GM19239 (cell line): ENCODE data around the gene LCE3C.
"Not testable (repeated sequence)": the region's sequence is repeated elsewhere in the genome, so short reads cannot be mapped to it uniquely, and the experiment has no call there.

Experiments used
- DNase-seq: peaks from one replicate; pipeline ENCODE4 v3.0.0; 2011; ENCODE audit warnings: low spot score; ENCODE audit not compliant: insufficient read length
- FAIRE-seq: peaks from 2 replicates; lab custom pipeline; 2011; peaks lifted over from hg19 to GRCh38; lab: Jason Lieb, UNC

Gene LCE3C

GRCh38 chr1:152599934-152600333 lies at the start of gene LCE3C:
Gene LCE3C, plus strand, starts transcription at chr1:152600234. Its CDS starts 498 bp downstream, at chr1:152600732.
- FAIRE-seq (no peak), DNase-seq (no peak)

DNA sequence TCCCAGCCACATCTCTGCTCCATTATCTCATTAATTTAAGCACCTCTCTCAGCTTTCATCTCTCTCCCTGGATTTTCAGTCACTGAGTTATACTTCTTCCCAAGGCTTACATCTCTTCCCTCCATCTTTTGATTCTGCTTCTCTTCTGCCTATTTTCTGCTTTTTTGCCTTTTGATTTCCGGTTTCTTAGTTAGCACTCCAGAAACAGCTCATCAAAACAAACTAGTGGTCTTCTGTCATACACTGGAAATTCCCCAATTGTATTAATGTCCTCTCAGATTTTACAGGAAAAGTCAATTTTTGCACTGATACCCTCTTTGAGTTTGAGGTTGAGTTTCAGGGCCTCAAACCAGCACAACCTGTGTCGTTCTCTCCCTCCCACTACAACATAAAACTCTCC lies 34.9 kb upstream of the LCE3C start:
- FAIRE-seq: no peak
- no peak for DNase-seq

GRCh38 chr1:152565535-152566215 lies 34.4 kb upstream of the LCE3C start:
- FAIRE-seq (no peak), DNase-seq (no peak)

DNA sequence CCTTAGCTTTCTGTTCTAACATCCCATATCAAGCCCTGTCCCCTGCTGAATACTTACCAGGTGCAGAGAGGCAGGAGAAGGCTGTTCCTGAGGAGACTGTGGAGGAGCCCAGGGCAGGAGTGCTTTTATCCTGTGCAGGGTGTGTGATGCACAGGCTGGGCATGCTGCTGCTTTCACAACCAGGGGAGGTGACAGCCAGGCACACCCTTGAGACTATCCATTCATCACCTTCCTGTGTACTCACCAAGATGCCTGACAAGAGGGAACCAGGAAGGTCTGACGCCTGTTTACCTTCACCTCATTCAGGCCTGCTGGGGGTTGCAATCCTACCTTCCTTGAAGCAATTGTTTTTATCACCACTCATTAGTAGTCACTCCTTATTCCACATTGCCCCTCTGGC lies 33.4 kb upstream of the LCE3C start, which contains the start of gene LCE3E:
LCE3E (minus strand) TSS at position 100 of the 400 bp plus-strand sequence. CDS start 572 bp downstream, outside the sequence.
- no peak for DNase-seq
- FAIRE-seq: no peak

- DNase-seq (no peak), FAIRE-seq (no peak)
These were observed 22.9 kb upstream of the LCE3C start for GRCh38 chr1:152577168-152577567.

DNA sequence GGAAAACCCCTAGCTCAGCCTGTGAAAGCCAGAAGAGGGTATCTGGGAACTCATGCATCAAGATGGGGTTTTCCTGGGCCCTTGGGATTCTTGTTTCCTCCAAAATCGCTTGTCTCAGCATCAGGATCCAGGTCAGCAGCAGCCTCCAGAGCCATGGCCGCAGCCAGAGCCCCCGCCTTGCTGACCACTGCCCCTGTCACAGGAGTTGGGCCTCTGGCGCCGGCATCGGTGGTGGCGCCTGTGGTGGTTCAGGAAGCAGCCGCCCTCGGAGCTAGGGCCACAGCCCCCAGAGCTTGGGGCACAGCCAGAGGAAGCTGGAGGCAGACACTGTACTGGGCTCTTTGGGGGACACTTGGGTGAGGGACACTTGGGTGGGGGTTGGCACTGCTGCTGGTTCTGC lies 20.5 kb upstream of the LCE3C start:
- FAIRE-seq: not testable (repeated sequence)

DNA sequence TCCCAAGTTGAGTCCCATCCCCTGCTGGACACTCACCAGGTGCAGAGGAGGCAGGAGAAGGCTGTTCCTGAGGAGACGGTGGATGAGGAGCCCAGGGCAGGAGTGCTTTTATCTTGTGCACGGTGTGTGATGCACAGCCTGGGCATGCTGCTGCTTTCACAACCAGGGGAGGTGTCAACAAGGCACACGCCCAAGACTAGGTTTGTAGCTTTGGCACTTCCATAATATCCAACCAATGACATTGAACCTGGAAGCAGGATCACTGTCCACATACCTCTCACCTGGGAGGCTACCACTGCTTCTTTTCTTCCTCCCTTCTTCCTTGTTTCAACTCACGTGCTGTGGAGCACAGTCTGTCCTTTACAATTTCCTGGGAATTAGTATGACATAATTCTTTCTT lies 19.6 kb upstream of the LCE3C start, which contains the start of gene LCE3D:
LCE3D (minus strand) TSS at position 84 of the 400 bp plus-strand sequence. CDS start 580 bp downstream, outside the sequence.
- FAIRE-seq: no peak
- no peak for DNase-seq

More for the DNA sequence above, 20.5 kb upstream of the LCE3C start:
- not testable (repeated sequence) for DNase-seq

DNA sequence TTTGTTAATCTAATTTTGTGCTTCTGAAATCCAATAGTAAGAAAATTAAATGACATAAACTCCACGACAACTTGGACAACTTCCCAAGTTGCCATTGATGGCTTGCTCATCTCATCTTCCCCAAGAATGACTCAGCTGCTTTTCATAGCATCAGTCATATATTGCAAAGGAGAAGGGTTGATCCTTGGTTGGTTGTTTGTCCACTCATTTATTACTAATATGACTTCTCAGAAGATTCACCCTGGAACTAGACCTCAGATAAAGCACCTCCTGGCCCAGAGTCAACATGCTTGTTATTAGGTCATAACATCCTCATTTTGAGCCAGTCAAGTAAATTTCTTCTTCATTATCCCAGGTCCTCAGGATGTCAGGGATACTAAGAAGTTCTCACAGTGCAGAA lies 17.4 kb upstream of the LCE3C start:
- FAIRE-seq (no peak), DNase-seq (no peak)

GRCh38 chr1:152585586-152585985 lies 14.4 kb upstream of the LCE3C start:
- DNase-seq (no peak), FAIRE-seq (no peak)

DNA sequence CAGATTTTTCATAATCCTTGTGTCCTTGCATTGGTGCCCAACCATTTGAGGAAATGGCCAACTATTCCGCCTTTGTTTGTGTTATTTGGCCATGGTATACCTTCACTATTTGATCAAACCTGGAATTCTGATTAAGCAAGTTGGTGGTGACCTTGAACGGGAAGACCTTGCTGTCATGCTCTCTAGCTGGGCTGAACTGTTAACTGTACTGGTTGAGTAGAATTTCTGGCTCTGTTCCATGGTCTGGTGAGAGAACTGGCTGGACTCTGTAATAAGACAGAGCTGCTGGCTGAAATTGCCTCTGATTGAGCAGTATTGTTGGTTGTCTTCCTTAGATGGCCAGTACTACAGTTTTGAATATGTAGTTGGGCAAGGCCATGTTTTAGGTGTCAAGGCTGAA lies 3.0 kb upstream of the LCE3C start:
- no peak for FAIRE-seq
- DNase-seq: no peak

- DNase-seq: no peak
- FAIRE-seq: no peak
These were observed 13.5 kb downstream of the LCE3C start, which contains the start of gene LCE3B for GRCh38 chr1:152613511-152613910. Gene LCE3B, plus strand, starts transcription at chr1:152613811. Its CDS starts 0 bp downstream, at chr1:152613811.

DNA sequence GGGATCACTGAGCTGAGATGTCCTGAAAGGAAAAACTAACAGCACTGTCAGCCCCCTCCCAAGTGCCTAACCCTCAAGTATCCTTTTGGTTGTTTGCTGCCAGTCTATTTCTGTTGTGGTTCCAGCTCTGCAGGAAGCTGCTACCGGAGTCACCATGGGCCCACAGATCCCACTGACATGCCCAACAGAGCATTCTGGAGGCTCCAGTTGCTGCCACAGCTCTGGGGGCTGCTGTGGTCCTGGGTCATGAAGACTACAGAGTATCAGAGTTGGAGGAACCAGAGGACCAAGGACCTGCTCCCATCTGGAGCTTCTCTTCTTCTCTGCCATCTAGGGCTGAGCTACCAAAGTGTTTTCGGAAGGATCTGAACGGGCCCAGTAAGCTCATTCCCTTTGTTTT lies 22.0 kb downstream of the LCE3C start:
- FAIRE-seq (no peak), DNase-seq (no peak)

- FAIRE-seq (no peak), DNase-seq (no peak)
These were observed 22.8 kb downstream of the LCE3C start, which contains the start of gene LCE3A for GRCh38 chr1:152622803-152623202. Gene LCE3A, minus strand, starts transcription at chr1:152623103. Its CDS starts 0 bp downstream, at chr1:152623103.

DNA sequence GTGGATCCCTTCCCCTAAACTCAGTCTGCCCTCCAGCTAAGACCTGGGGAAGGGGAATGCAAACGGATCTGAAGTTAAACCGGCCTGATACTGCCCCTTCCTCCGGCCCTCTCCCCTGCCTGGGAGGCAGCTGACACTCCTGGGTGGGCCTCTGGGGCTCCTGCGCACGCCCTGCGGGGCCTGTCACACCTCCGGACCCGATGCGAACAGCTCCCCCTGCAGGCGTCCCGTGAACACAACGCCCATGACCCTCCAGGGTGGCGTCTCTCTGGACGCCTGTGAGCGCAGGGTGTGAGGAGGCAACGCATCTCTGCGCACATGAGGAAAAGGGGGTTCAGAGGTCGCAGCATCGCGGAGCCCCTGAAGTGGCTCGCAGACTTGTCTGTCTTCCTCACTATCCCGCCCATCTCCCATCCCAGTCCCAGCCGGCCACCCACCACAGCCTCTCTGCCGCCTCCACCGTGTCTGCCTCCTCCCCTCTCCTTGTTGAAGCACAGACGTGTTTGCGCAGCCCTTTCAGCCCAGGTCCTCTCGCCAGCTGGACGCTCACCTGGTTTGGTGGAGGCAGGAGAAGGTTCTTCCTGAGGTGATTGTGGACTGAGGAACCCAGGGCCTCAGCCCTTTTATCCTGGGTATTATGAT lies 23.3 kb downstream of the LCE3C start:
- no peak for DNase-seq
- no peak for FAIRE-seq

- no peak for FAIRE-seq
- no peak for DNase-seq
These were observed 26.7 kb downstream of the LCE3C start for GRCh38 chr1:152626744-152627143.

DNA sequence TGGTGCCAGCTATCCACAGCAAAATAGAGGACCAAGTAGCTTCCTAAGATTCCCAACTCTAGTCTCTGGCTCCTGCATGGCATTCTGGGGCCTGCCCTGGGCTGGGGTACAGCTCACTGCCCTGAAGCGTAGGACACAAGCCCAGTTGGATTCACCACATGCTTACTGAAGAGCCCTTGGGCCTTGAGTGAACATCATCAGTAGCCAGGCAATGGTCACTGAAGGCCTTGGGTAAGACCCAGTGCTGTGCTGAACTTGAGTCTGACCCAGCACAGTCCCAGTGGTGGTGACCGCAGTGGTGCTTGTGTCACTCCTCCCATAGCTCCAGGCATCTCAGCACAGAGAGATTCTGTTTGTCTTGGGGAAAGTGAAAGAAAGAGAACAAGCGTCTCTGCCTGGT lies 30.6 kb downstream of the LCE3C start:
- DNase-seq (no peak), FAIRE-seq (no peak)

DNA sequence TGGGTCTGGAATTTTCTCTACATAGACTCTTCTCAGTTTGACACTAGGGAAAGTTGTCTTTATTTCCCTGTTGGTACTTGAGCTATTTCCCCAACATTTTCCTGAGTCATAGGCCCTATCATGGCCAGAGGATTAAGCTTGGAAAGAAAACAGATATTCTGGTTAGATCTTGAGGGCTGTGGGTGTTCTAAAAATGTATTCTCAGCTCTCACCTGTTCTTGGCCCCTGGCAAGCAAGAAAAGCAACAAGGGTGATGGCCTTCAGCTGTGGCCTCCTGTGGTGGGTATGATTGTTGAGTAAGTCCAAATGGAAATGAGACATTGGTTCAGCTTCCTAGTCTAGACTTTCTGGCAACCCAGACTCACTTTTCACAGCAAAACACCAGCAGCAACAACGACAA lies 40.3 kb downstream of the LCE3C start:
- FAIRE-seq: no peak
- DNase-seq: no peak

- DNase-seq (no peak), FAIRE-seq (no peak)
These were observed 43.9 kb downstream of the LCE3C start for GRCh38 chr1:152643945-152644344.

GRCh38 chr1:152645146-152645545 lies 45.1 kb downstream of the LCE3C start:
- DNase-seq (no peak), FAIRE-seq (no peak)

DNA sequence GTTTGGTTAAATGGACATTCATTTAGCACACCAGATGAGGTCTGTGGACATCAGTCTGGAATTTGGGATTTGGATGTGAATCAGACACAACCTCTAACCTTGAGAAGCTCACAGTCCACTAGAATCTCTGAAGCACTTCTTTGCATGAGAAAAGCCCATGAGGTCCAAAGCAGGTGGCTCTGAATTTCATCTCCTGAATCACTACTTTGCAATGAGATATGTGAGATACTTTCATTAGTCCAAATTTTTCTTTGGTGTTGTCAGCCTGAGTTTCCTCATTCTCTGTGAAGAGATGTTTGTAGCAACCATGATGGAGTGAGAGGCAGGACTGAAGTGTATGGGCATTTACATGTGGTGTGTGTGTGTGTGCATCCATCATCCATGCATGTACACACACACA lies 46.6 kb downstream of the LCE3C start:
- no peak for FAIRE-seq
- no peak for DNase-seq
